GM21447 (cell line): ENCODE data around the gene SLC9A3.

ENCODE experiments used
- ATAC-seq: cut with Tn5 transposase; IDR thresholded peaks from one replicate; pipeline ENCODE4 v1.9.1; 2021; ENCODE audit not compliant: unreplicated experiment

SLC9A3 gene

GRCh38 chr5:526456-527088 lies 2.3 kb upstream of the SLC9A3 start:
- ATAC-seq: no peak

- no peak for ATAC-seq
Observed at GRCh38 chr5:525916-526315, 1.7 kb upstream of the SLC9A3 start.

DNA sequence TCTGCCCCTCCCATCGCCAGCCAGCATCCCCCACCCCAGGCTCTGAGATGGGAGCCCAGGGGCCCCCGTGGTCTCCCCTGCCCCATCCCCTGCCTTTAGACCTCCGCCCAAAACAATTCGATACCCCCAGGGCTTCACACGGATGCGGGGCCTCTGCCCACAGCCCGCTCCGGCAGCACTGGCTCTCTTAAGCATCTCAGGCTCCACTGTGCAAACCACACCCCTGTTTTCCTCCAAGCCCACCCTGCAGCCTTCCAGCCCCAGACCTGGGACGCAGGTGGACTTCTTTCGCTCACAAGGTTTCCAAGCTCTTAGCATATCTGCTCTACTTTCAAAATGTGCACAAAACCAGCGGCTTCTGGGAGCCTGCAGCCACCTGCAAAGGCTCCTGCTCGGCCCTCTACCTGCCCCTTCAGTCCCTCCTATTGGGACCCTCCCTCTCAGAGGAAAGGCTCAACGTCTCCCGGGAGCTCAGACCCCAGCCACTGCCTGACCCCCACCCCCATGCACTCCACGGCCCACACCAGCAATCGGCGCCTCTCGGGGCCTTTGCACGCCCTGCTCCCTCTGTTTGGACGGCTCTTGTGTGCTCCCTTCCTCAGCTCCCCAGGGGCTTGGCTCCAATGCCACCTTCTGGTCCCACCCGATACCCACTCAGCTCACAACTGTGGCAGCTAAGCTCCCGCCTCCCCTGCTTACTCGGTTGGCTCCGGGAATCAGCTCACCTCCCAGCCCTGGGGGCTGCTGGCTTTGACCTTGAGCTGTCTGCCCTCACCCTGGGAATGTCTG lies 918 bp upstream of the SLC9A3 start:
- no peak for ATAC-seq

GRCh38 chr5:523441-524222 lies 617 bp downstream of the SLC9A3 start:
- ATAC-seq: no peak

GRCh38 chr5:522899-523440 lies 1.3 kb downstream of the SLC9A3 start:
- no peak for ATAC-seq

GRCh38 chr5:522116-522515 lies 2.1 kb downstream of the SLC9A3 start:
- no peak for ATAC-seq

DNA sequence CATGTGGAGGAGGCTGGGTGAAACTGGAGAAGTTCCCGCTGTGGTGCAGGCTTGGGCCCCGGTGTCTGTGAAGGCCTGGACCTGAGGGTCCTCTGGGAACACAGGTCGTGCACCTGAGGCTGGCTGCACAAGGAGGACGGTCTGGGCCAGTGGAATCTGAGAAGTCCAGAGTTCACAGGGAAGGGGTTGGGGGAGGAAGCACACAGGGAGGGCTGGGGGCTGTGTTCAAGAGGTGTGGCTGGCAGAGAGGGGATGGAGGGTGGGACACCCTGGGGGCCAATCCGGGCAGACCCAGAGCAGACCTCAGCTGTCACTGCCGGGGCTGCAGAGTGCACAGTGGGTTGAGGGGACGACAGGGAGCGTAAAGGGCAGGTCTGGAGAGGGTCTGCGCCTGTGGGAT lies 2.6 kb downstream of the SLC9A3 start:
- no peak for ATAC-seq

- no peak for ATAC-seq
Observed at GRCh38 chr5:520850-521226, 3.4 kb downstream of the SLC9A3 start.

GRCh38 chr5:520196-520849 lies 3.9 kb downstream of the SLC9A3 start:
- ATAC-seq: no peak

GRCh38 chr5:518721-519120 lies 5.5 kb downstream of the SLC9A3 start:
- no peak for ATAC-seq

DNA sequence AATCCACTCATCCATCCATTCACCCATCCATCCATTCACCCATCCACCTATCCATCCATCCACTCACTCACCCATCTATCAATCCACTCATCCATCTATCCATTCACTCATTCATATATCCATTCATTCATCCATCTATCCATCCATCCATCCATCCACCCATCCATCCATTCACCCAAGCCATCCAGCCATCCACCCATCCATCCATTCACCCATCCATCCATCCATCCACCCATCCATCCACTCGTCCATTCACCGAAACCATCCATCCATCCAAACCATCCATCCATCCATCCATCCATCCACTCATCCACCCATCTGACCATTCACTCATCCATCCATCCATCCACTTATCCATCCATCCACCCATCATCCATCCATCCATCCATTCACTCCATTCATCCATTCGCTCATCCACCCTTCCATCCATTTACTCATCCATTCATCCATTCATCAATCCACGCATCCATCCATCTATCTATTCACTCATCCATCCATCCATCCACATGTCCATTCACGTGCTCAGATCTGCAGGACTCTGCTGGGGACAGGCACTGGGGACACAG lies 6.6 kb downstream of the SLC9A3 start:
- no peak for ATAC-seq

DNA sequence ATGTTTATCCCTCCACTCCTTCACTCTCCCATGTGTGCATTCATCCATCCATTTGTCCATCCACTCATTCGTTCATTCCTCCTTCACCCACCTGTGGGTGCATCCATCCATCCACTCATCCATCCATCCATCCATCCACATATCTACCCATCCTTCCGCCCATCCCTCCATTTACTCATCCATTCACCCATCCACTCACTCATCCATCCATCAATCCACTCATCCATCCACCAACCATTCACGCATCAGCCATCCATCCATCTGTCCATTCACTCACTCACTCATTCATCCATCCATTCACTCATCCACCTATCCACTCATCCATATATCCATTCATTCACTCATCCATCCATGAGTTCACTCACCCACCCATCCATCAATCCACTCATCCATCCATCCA lies 7.3 kb downstream of the SLC9A3 start:
- ATAC-seq: no peak

DNA sequence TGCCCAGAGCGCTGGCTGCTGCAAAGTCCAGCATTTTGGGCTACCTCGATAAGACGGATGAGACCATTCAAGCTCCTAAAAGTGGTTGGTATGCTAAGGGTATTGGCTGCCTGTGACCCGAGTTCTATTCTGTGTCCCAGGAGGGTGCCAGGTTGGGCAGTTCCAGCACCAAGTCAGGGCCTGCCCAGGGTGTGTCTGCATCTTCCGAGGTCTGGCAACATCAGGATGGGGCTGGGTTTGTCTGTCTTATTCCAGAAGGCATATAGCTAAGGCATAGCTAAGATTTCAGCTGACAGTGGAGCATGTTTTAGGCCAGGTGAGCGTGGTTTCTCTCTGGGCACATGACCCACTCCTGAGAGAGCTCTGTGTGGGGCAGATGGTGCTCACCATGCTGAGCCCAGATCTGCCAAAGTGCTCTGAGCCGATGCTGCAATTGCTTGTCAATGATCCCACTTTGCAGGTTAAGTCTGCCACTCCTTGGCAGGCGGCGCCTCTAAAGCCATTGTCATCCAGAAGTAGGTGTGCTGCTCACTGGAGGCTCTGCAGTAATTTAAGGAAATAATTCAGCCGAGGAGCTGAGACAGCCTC lies 7.8 kb downstream of the SLC9A3 start:
- no peak for ATAC-seq

DNA sequence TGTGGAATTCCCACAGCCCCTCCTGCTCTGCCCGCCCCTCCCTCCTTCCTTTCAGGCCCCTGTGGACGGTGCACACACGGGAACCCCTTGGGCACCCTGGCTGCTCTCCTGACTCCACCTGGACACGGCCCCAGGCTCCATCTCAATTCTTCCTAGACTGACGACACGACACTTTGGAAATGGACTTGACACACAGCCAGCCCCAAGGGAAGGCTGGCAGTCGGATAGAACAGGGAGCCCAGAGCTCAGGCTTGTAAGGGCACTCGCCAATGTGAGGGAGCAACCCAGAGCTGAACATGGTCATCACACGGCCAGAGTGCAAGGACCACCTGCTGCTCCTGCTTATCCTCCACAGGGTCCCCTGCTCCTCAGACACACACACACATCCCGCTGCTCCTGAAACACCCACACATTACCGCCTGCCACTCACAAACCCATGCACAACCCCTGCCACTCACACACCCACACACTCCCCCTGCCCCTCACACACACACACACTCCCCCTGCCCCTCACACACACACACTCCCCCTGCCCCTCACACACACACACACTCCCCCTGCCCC lies 8.9 kb downstream of the SLC9A3 start:
- ATAC-seq: no peak

GRCh38 chr5:514673-515072 lies 9.6 kb downstream of the SLC9A3 start:
- ATAC-seq: no peak

DNA sequence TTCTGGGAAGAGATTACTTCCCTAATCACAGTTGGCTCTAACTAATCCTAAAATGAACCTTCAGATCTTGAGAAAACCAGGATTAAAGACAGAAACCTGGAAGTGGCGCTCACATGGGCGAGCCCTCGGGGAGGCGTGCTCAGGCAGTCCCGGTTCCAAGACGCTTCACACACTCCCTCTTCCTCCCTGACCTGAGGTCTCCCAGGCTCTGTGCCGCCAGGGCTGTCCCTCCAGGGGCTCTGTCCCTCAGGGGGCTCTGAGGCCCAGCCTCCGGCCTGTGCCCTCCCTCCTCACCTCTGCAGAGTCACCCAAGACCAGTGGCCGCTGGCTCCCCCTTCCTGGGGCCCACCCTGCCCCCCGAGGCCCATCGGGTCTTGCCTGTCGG lies 10.2 kb downstream of the SLC9A3 start:
- ATAC-seq: no peak

GRCh38 chr5:513216-514100 lies 10.8 kb downstream of the SLC9A3 start:
- ATAC-seq: no peak

DNA sequence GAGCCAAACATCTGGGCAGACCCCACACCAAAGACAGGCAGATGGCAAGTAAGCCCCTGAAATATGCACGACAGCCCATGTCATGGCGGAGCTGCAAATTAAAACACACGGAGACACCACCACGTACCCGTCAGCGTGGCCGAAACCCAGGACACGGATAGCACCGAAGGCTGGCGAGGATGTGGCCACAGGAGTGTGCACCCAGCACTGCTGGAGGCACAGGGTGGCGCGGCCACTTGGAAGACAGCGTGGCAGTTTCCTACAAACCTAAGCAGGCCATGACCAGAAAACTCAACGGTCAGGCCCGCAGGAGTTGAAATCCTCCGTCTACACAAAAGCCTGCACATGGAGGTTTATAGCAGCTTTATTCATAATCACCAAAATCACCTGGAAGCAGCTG lies 12.8 kb downstream of the SLC9A3 start:
- no peak for ATAC-seq

- ATAC-seq: no peak
Observed at GRCh38 chr5:510521-510920, 13.7 kb downstream of the SLC9A3 start.
